GM23338 (cell line): ENCODE data around the gene RIC3. TPM values are rescaled to one million over a fixed set of nuclear protein-coding genes. Genes with fewer than 3 reads are reported as not detected.

Experiments used
- ATAC-seq: fragments of 200-7000 bp; cut with Tn5 transposase; 3 replicates; pipeline ENCODE4 v1.9.1; 2020
- DNase-seq: peaks from one replicate; pipeline ENCODE4 v3.0.0-alpha.2; 2015; ENCODE audit warnings: low spot score
- H2AFZ ChIP-seq: fragments of 200-600 bp; sonication (generic); 2 replicates; pipeline ENCODE4 v1.8.0; 2016; ENCODE audit warnings: antibody characterized with exemption, mild to moderate bottlenecking, moderate library complexity
- H3F3A ChIP-seq: fragments of 200-600 bp; sonication (generic); replicated peaks from 2 replicates; pipeline ENCODE4 v1.8.0; 2017; ENCODE audit warnings: antibody characterized with exemption, mixed run types, low read depth
- H3K27ac ChIP-seq: fragments of 200-600 bp; sonication (generic); 2 replicates; pipeline ENCODE4 v1.6.1; 2016; ENCODE audit warnings: low read depth
- H3K27me3 ChIP-seq: fragments of 200-600 bp; sonication (generic); 2 replicates; pipeline ENCODE4 v1.8.0; 2016; ENCODE audit warnings: mild to moderate bottlenecking, mixed run types, moderate library complexity; ENCODE audit not compliant: insufficient read depth
- H3K36me3 ChIP-seq: fragments of 200-600 bp; sonication (generic); 2 replicates; pipeline ENCODE4 v1.8.0; 2016; ENCODE audit warnings: mild to moderate bottlenecking; ENCODE audit not compliant: insufficient read depth
- H3K4me1 ChIP-seq: fragments of 200-600 bp; sonication (generic); 2 replicates; pipeline ENCODE4 v1.8.0; 2016; ENCODE audit warnings: mild to moderate bottlenecking, moderate library complexity; ENCODE audit not compliant: insufficient read depth
- H3K4me2 ChIP-seq: fragments of 200-600 bp; sonication (generic); 2 replicates; pipeline ENCODE4 v1.7.1; 2017; ENCODE audit warnings: mixed run types
- H3K4me3 ChIP-seq: fragments of 200-600 bp; sonication (generic); 2 replicates; pipeline ENCODE4 v1.6.1; 2016; ENCODE audit warnings: mixed run types
- H3K79me2 ChIP-seq: fragments of 200-600 bp; sonication (generic); replicated peaks from 2 replicates; pipeline ENCODE4 v1.8.0; 2017; ENCODE audit warnings: mild to moderate bottlenecking; ENCODE audit not compliant: insufficient read depth
- H3K9me2 ChIP-seq: fragments of 200-600 bp; sonication (generic); 2 replicates; pipeline ENCODE4 v1.8.0; 2017; ENCODE audit not compliant: insufficient read depth
- H4K20me1 ChIP-seq: fragments of 200-600 bp; sonication (generic); replicated peaks from 2 replicates; pipeline ENCODE4 v1.8.0; 2017; ENCODE audit warnings: mild to moderate bottlenecking; ENCODE audit not compliant: insufficient read depth
- H3K27ac Mint-ChIP-seq: 2 replicates; pipeline ENCODE4 v1.8.0; 2020; ENCODE audit warnings: inconsistent platforms, mild to moderate bottlenecking, moderate library complexity, mixed read lengths
- H3K27me3 Mint-ChIP-seq: 3 replicates; pipeline ENCODE4 v1.8.0; 2022; ENCODE audit warnings: low read depth, mild to moderate bottlenecking, moderate library complexity, mixed read lengths, inconsistent platforms; ENCODE audit not compliant: insufficient read depth, poor library complexity
- H3K36me3 Mint-ChIP-seq: 3 replicates; pipeline ENCODE4 v1.8.0; 2021; ENCODE audit warnings: low read depth, mild to moderate bottlenecking, inconsistent platforms, moderate library complexity, mixed read lengths
- H3K4me1 Mint-ChIP-seq: 3 replicates; pipeline ENCODE4 v1.8.0; 2020; ENCODE audit warnings: mild to moderate bottlenecking, inconsistent platforms, mixed read lengths
- H3K4me3 Mint-ChIP-seq: 3 replicates; pipeline ENCODE4 v1.8.0; 2021; ENCODE audit warnings: moderate library complexity, mild to moderate bottlenecking, inconsistent platforms, mixed read lengths
- H3K9me3 Mint-ChIP-seq: 3 replicates; pipeline ENCODE4 v1.8.0; 2020; ENCODE audit warnings: moderate library complexity, mild to moderate bottlenecking, inconsistent platforms, mixed read lengths
- CREB1 ChIP-seq: fragments of 250-450 bp; sonication (Bioruptor Pico); IDR thresholded peaks from 2 replicates; pipeline ENCODE4 v1.5.0; 2020; ENCODE audit warnings: low read depth, mild to moderate bottlenecking, moderate library complexity
- EZH2 ChIP-seq: fragments of 200-600 bp; sonication (generic); IDR thresholded peaks from one replicate; pipeline ENCODE4 v1.8.0; 2017; ENCODE audit warnings: antibody characterized with exemption, mild to moderate bottlenecking, low read depth; ENCODE audit not compliant: unreplicated experiment
- EZH2phosphoT487 ChIP-seq: fragments of 200-600 bp; sonication (generic); IDR thresholded peaks from one replicate; pipeline ENCODE4 v1.8.1; 2018; ENCODE audit warnings: antibody characterized with exemption; ENCODE audit not compliant: unreplicated experiment
- JUNB ChIP-seq: IDR thresholded peaks from one replicate; pipeline ENCODE4 v1.6.1; 2016; ENCODE audit warnings: antibody characterized with exemption; ENCODE audit not compliant: unreplicated experiment
- POLR2AphosphoS5 ChIP-seq: IDR thresholded peaks from 2 replicates; pipeline ENCODE4 v1.6.1; 2016; ENCODE audit warnings: antibody characterized with exemption, low read depth
- ZNF331 ChIP-seq: fragments of 250-450 bp; sonication (Bioruptor Pico); IDR thresholded peaks from 2 replicates; pipeline ENCODE4 v1.5.0; 2020; ENCODE audit warnings: low read depth, mild to moderate bottlenecking, moderate library complexity
- ZNF462 ChIP-seq: fragments of 250-450 bp; sonication (Bioruptor Pico); IDR thresholded peaks from 2 replicates; pipeline ENCODE4 v1.5.0; 2020; ENCODE audit warnings: mild to moderate bottlenecking, moderate library complexity
- polyA plus RNA-seq: library from polyadenylated mRNA; unstranded; fragments of >200 nt; fragmentation: Nextera tagmentation; extraction: Ambion mirVana; gene quantifications from 2 replicates; pipeline ENCODE4 v1.2.1, GENCODE V29; 2016
- total RNA-seq: library from RNA; depleted of rRNA; stranded (reverse); fragments of >200 nt; shearing (Covaris generic); gene quantifications from 2 replicates; pipeline ENCODE4 v1.2.3, GENCODE V29; 2014
- TF ChIP-seq, protein P1 (sequence below): IDR thresholded peaks from 2 replicates; pipeline ENCODE4 v1.6.1; 2016; ENCODE audit warnings: antibody characterized with exemption

Gene RIC3
- total and polyA plus RNA-seq, 2 experiments from 2014 or later, result 17.8 to 21.3 TPM

GRCh38 chr11:8083088-8083395, 85.8 kb downstream of the RIC3 start:
- TF ChIP-seq EZH2 (no peak), CREB1 (no peak), ZNF331 (CRISPR knock-in tag) (no peak), EZH2phosphoT487 (no peak), ZNF462 (CRISPR knock-in tag) (no peak)
- Histone ChIP-seq H3F3A (0 out of 2 replicates have a peak, but pooled peaks cover 3% of the 10 kb centered on the region), H3K79me2 (peaks cover 27% of the 10 kb centered on the region), H3K4me3 (no peak overlapping the region), H3K4me2 (peak overlapping the region; percentile 90; the same call in 1 of the 2 replicates), H4K20me1 (peaks cover 15% of the 10 kb centered on the region), H3K27ac (no peak overlapping the region), H3K36me3 (no peaks in the 10 kb centered on the region), H3K9me2 (no peaks in the 10 kb centered on the region; the same call in 1 of the 2 replicates), H3K4me1 (peaks cover 51% of the 10 kb centered on the region), H2AFZ (no peak overlapping the region), H3K27me3 (peaks cover 26% of the 10 kb centered on the region)
- no peaks in the 10 kb centered on the region for H3K9me3 Mint-ChIP-seq
- H3K36me3 Mint-ChIP-seq, result no peaks in the 10 kb centered on the region
- DNase-seq, result no peak
- H3K27me3 Mint-ChIP-seq, result peaks cover 33% of the 10 kb centered on the region
- ATAC-seq, result no peak
- H3K4me3 Mint-ChIP-seq, result no peak overlapping the region
- H3K4me1 Mint-ChIP-seq, result peaks cover 61% of the 10 kb centered on the region
- no peak overlapping the region for H3K27ac Mint-ChIP-seq

- Mint-ChIP-seq H3K27me3 (peaks cover 33% of the 10 kb centered on the region), H3K9me3 (no peaks in the 10 kb centered on the region), H3K4me3 (peak overlapping the region; percentile 75), H3K36me3 (no peaks in the 10 kb centered on the region), H3K27ac (no peak overlapping the region), H3K4me1 (peaks cover 58% of the 10 kb centered on the region)
- DNase-seq (peak; percentile 64), ATAC-seq (peak; percentile 21)
- H3K9me2 ChIP-seq, result no peaks in the 10 kb centered on the region; the same call in 1 of the 2 replicates
- H3K27me3 ChIP-seq, result peaks cover 26% of the 10 kb centered on the region
- H3K4me3 ChIP-seq, result peak overlapping the region; percentile 69
- peaks cover 15% of the 10 kb centered on the region for H4K20me1 ChIP-seq
- H3F3A ChIP-seq, result 0 out of 2 replicates have a peak, but pooled peaks cover 3% of the 10 kb centered on the region
- H3K4me1 ChIP-seq, result peaks cover 51% of the 10 kb centered on the region
- H3K27ac ChIP-seq, result no peak overlapping the region
- H3K4me2 ChIP-seq, result peak overlapping the region; percentile 90
- H3K36me3 ChIP-seq, result no peaks in the 10 kb centered on the region
- no peak overlapping the region for H2AFZ ChIP-seq
- H3K79me2 ChIP-seq, result peaks cover 26% of the 10 kb centered on the region
- TF ChIP-seq POLR2AphosphoS5 (no peak), JUNB (no peak), EZH2phosphoT487 (no peak)
- TF ChIP-seq, protein P1, sequence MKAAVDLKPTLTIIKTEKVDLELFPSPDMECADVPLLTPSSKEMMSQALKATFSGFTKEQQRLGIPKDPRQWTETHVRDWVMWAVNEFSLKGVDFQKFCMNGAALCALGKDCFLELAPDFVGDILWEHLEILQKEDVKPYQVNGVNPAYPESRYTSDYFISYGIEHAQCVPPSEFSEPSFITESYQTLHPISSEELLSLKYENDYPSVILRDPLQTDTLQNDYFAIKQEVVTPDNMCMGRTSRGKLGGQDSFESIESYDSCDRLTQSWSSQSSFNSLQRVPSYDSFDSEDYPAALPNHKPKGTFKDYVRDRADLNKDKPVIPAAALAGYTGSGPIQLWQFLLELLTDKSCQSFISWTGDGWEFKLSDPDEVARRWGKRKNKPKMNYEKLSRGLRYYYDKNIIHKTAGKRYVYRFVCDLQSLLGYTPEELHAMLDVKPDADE, result no peak
Measured at GRCh38 chr11:8082391-8083087, 86.3 kb downstream of the RIC3 start.
